WTC11 (cell line): ENCODE measurements around the gene NDUFS4. TPM values are rescaled to one million over a fixed set of nuclear protein-coding genes. Genes with fewer than 3 reads are reported as not detected.

Source experiments
- ATAC-seq: fragments of 200-7000 bp; cut with Tn5 transposase; 2 replicates; pipeline ENCODE4 v1.10.0; 2021; ENCODE audit warnings: mild to moderate bottlenecking, moderate library complexity
- CTCF ChIA-PET: fragments of 300-600 bp; sonication (Branson Sonifier 250); formaldehyde crosslinking; loops from one replicate; lab custom pipeline; 2021; ENCODE audit warnings: antibody characterized with exemption; lab: Charles Lee
- POLR2A ChIA-PET: fragments of 350-600 bp; sonication (Branson Sonifier 250); formaldehyde crosslinking; loops from one replicate; lab custom pipeline; 2021; ENCODE audit warnings: antibody characterized with exemption; lab: Charles Lee
- DNase-seq: peaks from one replicate; pipeline ENCODE4 v3.0.0; 2021; ENCODE audit warnings: low spot score
- H3K27ac Mint-ChIP-seq: 2 replicates; pipeline ENCODE4 v1.8.0; 2021; ENCODE audit warnings: mixed read lengths
- H3K27me3 Mint-ChIP-seq: 2 replicates; pipeline ENCODE4 v1.8.0; 2021; ENCODE audit warnings: low read depth, mild to moderate bottlenecking, moderate library complexity, mixed read lengths
- H3K36me3 Mint-ChIP-seq: 2 replicates; pipeline ENCODE4 v1.8.0; 2021; ENCODE audit warnings: mixed read lengths
- H3K4me1 Mint-ChIP-seq: 2 replicates; pipeline ENCODE4 v1.8.0; 2022; ENCODE audit warnings: mixed read lengths
- H3K4me3 Mint-ChIP-seq: 2 replicates; pipeline ENCODE4 v1.8.0; 2021; ENCODE audit warnings: mild to moderate bottlenecking, moderate library complexity, mixed read lengths
- H3K9me3 Mint-ChIP-seq: 2 replicates; pipeline ENCODE4 v1.8.0; 2021; ENCODE audit warnings: mixed read lengths
- ATF1 ChIP-seq: sonication (generic); formaldehyde crosslinking; IDR thresholded peaks from 2 replicates; pipeline ENCODE4 v1.8.1; 2023; ENCODE audit warnings: mild to moderate bottlenecking, moderate library complexity, missing genetic modification reagents
- ELF4 ChIP-seq: sonication (generic); formaldehyde crosslinking; IDR thresholded peaks from 2 replicates; pipeline ENCODE4 v1.8.1; 2022; ENCODE audit warnings: low read depth, mild to moderate bottlenecking, moderate library complexity, missing genetic modification reagents
- EMX1 ChIP-seq: fragments of 250-450 bp; sonication (Bioruptor Pico); IDR thresholded peaks from 2 replicates; pipeline ENCODE4 v1.8.0; 2021; ENCODE audit warnings: mild to moderate bottlenecking
- ETV6 ChIP-seq: sonication (generic); formaldehyde crosslinking; IDR thresholded peaks from 2 replicates; pipeline ENCODE4 v1.8.1; 2022; ENCODE audit warnings: mild to moderate bottlenecking, missing genetic modification reagents
- FOXK1 ChIP-seq: sonication (generic); formaldehyde crosslinking; IDR thresholded peaks from 2 replicates; pipeline ENCODE4 v1.8.0; 2022; ENCODE audit warnings: mild to moderate bottlenecking, moderate library complexity, missing genetic modification reagents
- FOXP1 ChIP-seq: sonication (generic); formaldehyde crosslinking; IDR thresholded peaks from 2 replicates; pipeline ENCODE4 v1.8.0; 2022; ENCODE audit warnings: missing genetic modification reagents, mild to moderate bottlenecking, moderate library complexity, borderline replicate concordance
- HMGA2 ChIP-seq: fragments of 250-450 bp; sonication (Bioruptor Pico); IDR thresholded peaks from 2 replicates; pipeline ENCODE4 v1.4.0; 2021; ENCODE audit warnings: mild to moderate bottlenecking, moderate library complexity
- IRF2 ChIP-seq: sonication (generic); formaldehyde crosslinking; IDR thresholded peaks from 2 replicates; pipeline ENCODE4 v1.8.0; 2022; ENCODE audit warnings: low read depth, missing genetic modification reagents, borderline replicate concordance
- KAT7 ChIP-seq: sonication (generic); formaldehyde crosslinking; IDR thresholded peaks from 2 replicates; pipeline ENCODE4 v1.8.1; 2023; ENCODE audit warnings: missing genetic modification reagents, mild to moderate bottlenecking, borderline replicate concordance
- MXD4 ChIP-seq: fragments of 250-450 bp; sonication (Bioruptor Pico); IDR thresholded peaks from 2 replicates; pipeline ENCODE4 v1.8.0; 2021; ENCODE audit warnings: mild to moderate bottlenecking, moderate library complexity, borderline replicate concordance
- NFATC4 ChIP-seq: fragments of 250-450 bp; sonication (Bioruptor Pico); IDR thresholded peaks from 2 replicates; pipeline ENCODE4 v1.9.0; 2021; ENCODE audit warnings: mild to moderate bottlenecking
- NFE2L1 ChIP-seq: sonication (generic); formaldehyde crosslinking; IDR thresholded peaks from 2 replicates; pipeline ENCODE4 v1.8.1; 2023; ENCODE audit warnings: missing genetic modification reagents
- NFYB ChIP-seq: sonication (generic); formaldehyde crosslinking; conservative IDR thresholded peaks from 2 replicates; pipeline ENCODE4 v1.8.0; 2022; ENCODE audit warnings: low read depth, missing genetic modification reagents
- NR2C2 ChIP-seq: sonication (generic); formaldehyde crosslinking; IDR thresholded peaks from 2 replicates; pipeline ENCODE4 v1.8.0; 2022; ENCODE audit warnings: mild to moderate bottlenecking, missing genetic modification reagents
- SOX15 ChIP-seq: fragments of 250-450 bp; sonication (Bioruptor Pico); IDR thresholded peaks from 2 replicates; pipeline ENCODE4 v1.9.0; 2021; ENCODE audit warnings: mild to moderate bottlenecking
- SP1 ChIP-seq: sonication (generic); formaldehyde crosslinking; conservative IDR thresholded peaks from 2 replicates; pipeline ENCODE4 v1.8.1; 2022; ENCODE audit warnings: missing genetic modification reagents
- TP53 ChIP-seq: sonication (generic); formaldehyde crosslinking; IDR thresholded peaks from 2 replicates; pipeline ENCODE4 v1.8.1; 2023; ENCODE audit warnings: mild to moderate bottlenecking, missing genetic modification reagents
- USF2 ChIP-seq: sonication (generic); formaldehyde crosslinking; IDR thresholded peaks from 2 replicates; pipeline ENCODE4 v1.8.1; 2023; ENCODE audit warnings: mild to moderate bottlenecking, missing genetic modification reagents, moderate library complexity
- ZMAT4 ChIP-seq: fragments of 250-450 bp; sonication (Bioruptor Pico); IDR thresholded peaks from 2 replicates; pipeline ENCODE4 v1.9.0; 2021; ENCODE audit warnings: mild to moderate bottlenecking
- ZNF121 ChIP-seq: sonication (generic); formaldehyde crosslinking; IDR thresholded peaks from 2 replicates; pipeline ENCODE4 v1.8.0; 2023; ENCODE audit warnings: missing genetic modification reagents
- ZNF219 ChIP-seq: sonication (generic); formaldehyde crosslinking; IDR thresholded peaks from 2 replicates; pipeline ENCODE4 v1.8.0; 2023; ENCODE audit warnings: missing genetic modification reagents, mild to moderate bottlenecking, borderline replicate concordance
- ZNF263 ChIP-seq: sonication (generic); formaldehyde crosslinking; IDR thresholded peaks from 2 replicates; pipeline ENCODE4 v1.8.1; 2022; ENCODE audit warnings: low read depth, mild to moderate bottlenecking, moderate library complexity, missing genetic modification reagents
- ZNF317 ChIP-seq: sonication (generic); formaldehyde crosslinking; IDR thresholded peaks from 2 replicates; pipeline ENCODE4 v1.8.1; 2023; ENCODE audit warnings: low read depth, mild to moderate bottlenecking, moderate library complexity, missing genetic modification reagents, borderline replicate concordance
- total RNA-seq: library from RNA; stranded (reverse); gene quantifications from 3 replicates; pipeline ENCODE4 v1.2.3, GENCODE V29; 2021
- TF ChIP-seq, protein P1 (sequence below): fragments of 250-450 bp; sonication (Bioruptor Pico); conservative IDR thresholded peaks from 2 replicates; pipeline ENCODE4 v1.9.0; 2021; ENCODE audit warnings: mild to moderate bottlenecking

NDUFS4 gene
- total RNA-seq, 1 experiment from 2014 or later: 68.5 TPM

DNA sequence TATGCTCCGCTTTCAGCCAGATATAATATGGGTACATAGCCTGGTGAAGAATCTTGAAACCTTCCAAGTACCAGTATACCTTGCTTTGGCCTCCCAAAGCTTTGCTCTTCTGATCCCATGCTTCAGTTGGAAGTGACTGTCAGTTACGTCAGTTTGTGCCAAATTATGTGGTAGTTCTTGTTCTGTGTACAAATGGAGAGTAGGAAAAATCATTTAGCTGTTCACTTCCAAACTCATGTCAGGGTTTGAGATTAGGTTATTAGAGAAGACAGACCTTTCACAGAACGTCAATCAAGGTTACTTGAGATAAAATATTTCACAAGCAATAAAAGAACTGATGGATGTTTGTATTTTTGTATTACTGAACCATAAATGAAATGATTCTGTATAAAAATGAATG, 117.2 kb downstream of the NDUFS4 start (continued):
- TF ChIP-seq ZNF263: no peak

DNA sequence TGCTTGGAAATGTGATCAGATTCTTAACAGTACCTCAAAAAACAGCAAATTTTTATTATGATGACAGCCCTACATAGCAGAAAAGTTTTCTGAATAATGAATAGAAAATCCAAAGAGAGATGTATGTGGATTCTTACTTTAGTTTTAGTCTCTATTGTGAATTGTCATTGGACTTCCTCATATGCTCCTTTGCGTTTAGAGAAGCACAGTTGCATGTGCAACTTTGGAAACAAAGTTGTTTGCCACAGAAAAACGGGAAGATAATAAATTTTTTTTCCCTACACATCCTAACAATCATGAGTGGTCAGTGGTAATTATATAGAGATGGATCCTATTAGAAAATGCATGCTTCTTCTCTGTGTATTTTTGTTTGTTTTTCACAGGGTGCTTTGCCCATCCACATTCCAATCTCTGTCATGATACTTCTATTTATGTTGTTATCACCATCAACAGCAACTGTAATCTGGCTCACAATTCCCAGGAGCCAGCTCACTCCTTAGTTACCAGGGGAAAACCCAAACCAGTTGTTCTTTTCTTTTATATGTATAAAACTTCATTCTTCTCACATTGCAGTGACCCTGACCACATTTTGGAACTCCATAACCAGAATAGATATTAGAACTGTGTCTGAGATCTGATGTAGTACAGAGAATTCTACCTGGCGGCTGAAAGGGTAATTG, 118.7 kb downstream of the NDUFS4 start:
- no peaks in the 10 kb centered on the region for H3K36me3 Mint-ChIP-seq
- no peaks in the 10 kb centered on the region for H3K27me3 Mint-ChIP-seq
- no peaks in the 10 kb centered on the region for H3K9me3 Mint-ChIP-seq
- DNase-seq (no peak), ATAC-seq (no peak)
- TF ChIP-seq KAT7 (CRISPR knock-in tag) (no peak), SP1 (CRISPR knock-in tag) (no peak), TP53 (CRISPR knock-in tag) (no peak), ATF1 (no peak), EMX1 (CRISPR knock-in tag) (no peak), NFE2L1 (CRISPR knock-in tag) (no peak), NFATC4 (CRISPR knock-in tag) (no peak), FOXK1 (CRISPR knock-in tag) (no peak), SOX15 (CRISPR knock-in tag) (no peak)
- H3K4me3 Mint-ChIP-seq: no peak overlapping the region
- CTCF ChIA-PET: no interaction called here
- peaks cover 8% of the 10 kb centered on the region; the same call in 1 of the 2 replicates for H3K4me1 Mint-ChIP-seq
- POLR2A ChIA-PET: no interaction called here
- H3K27ac Mint-ChIP-seq: no peak overlapping the region

DNA sequence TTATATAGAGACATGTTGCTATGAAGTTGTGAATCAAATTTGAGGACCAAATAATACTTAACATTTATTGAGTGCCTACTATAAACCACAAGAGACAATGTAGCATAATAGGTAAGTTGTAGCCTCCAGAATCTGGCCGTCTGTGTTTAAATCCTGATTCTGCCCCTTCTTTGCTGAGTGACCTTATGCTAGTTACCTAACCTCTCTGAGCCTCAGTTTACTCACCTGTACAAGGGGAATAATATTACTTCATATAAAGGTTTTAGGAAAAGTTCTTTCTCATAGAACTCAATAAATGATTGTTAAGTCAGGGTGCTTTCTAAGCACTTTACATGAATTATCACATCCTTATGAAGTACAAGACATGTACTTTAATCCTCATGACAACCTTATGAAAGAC, 120.6 kb downstream of the NDUFS4 start:
- Mint-ChIP-seq H3K27me3 (no peaks in the 10 kb centered on the region), H3K27ac (no peak overlapping the region), H3K4me1 (peaks cover 8% of the 10 kb centered on the region; the same call in 1 of the 2 replicates), H3K4me3 (no peak overlapping the region), H3K36me3 (peaks cover 8% of the 10 kb centered on the region), H3K9me3 (peaks cover 3% of the 10 kb centered on the region; the same call in 1 of the 2 replicates)
- ChIA-PET POLR2A (no interaction called here), CTCF (no interaction called here)
- no peak for ATAC-seq
- DNase-seq: no peak
- TF ChIP-seq USF2 (no peak), ZNF317 (CRISPR knock-in tag) (no peak), FOXP1 (CRISPR knock-in tag) (no peak), ZNF121 (no peak), IRF2 (CRISPR knock-in tag) (no peak), NFYB (CRISPR knock-in tag) (no peak), SP1 (CRISPR knock-in tag) (no peak)

- POLR2A ChIA-PET: no interaction called here
- Mint-ChIP-seq H3K36me3 (peaks cover 50% of the 10 kb centered on the region), H3K4me3 (no peak overlapping the region), H3K27ac (no peak overlapping the region), H3K9me3 (peaks cover 74% of the 10 kb centered on the region), H3K27me3 (no peaks in the 10 kb centered on the region), H3K4me1 (no peaks in the 10 kb centered on the region)
- CTCF ChIA-PET: no interaction called here
- TF ChIP-seq IRF2 (CRISPR knock-in tag) (no peak), ZNF317 (CRISPR knock-in tag) (no peak), ELF4 (CRISPR knock-in tag) (no peak), HMGA2 (CRISPR knock-in tag) (no peak), NFE2L1 (CRISPR knock-in tag) (no peak)
- DNase-seq (no peak), ATAC-seq (no peak)
These were observed 130.6 kb downstream of the NDUFS4 start for GRCh38 chr5:53691014-53691413.

DNA sequence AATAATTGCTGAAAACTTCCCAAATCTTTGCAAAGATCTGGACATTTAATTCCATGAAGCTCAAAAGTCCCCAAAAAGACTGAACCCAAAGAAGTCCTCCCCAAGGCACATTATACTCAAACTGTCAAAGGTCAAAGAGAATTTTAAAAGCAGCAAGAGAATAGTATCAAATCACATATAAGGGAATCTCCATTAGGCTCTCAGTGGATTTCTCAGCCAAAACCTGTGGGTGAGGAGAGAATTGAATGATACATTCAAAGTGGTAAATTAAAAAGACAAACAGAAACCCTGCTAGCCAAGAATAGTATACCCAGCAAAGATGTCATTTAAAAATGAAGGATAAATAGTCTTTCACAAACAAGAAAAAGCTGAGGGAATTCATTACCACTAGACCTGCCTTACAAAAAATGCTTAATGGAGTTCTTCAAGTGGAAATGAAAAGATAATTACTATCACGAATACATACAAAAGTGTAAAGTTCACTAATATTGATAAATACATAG, 134.1 kb downstream of the NDUFS4 start:
- H3K36me3 Mint-ChIP-seq: peaks cover 34% of the 10 kb centered on the region
- no peak for DNase-seq
- CTCF ChIA-PET: no interaction called here
- H3K9me3 Mint-ChIP-seq: peaks cover 62% of the 10 kb centered on the region
- no peak overlapping the region for H3K27ac Mint-ChIP-seq
- ATAC-seq: no peak
- H3K4me1 Mint-ChIP-seq: no peaks in the 10 kb centered on the region
- POLR2A ChIA-PET: interaction anchor here (0.6 kb wide), 1 partner anchor 573 kb away, joined by 3 read pairs; no protein-coding TSS in a partner anchor
- H3K27me3 Mint-ChIP-seq: no peaks in the 10 kb centered on the region
- no peak overlapping the region for H3K4me3 Mint-ChIP-seq
- TF ChIP-seq, protein P1, sequence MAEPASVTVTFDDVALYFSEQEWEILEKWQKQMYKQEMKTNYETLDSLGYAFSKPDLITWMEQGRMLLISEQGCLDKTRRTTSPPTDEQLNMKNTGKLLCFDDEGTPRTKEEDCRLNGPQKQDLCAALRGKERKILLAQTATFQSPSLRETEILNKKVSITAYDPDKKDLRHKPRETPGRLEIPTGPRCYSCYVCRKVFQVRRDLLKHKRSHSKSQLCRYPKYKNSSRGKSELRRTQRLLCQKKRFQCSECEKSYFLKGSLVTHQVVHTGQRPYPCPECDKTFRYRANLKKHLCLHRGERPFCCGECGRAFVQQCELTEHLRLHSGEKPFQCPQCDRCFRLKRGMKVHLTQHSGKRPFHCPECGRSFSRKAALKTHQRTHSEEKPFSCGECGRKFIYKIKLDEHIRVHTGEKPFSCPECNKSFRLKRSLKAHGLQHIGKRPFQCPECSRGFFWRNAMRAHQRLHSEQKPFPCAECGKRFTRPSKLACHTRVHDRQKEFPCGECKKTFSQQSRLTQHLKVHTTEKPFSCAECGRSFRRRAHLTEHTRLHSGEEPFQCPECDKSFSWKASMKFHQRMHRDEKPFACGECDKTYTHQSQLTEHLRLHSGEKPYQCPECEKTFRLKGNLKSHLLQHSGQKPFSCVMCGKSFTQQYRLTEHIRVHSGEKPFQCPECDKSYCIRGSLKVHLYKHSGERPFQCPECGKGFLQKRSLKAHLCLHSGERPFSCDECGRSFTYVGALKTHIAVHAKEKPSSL (CRISPR knock-in tag): no peak
- TF ChIP-seq ZMAT4 (CRISPR knock-in tag) (no peak), NFE2L1 (CRISPR knock-in tag) (no peak), MXD4 (no peak), KAT7 (CRISPR knock-in tag) (no peak), FOXK1 (CRISPR knock-in tag) (no peak), ZNF219 (no peak), SP1 (CRISPR knock-in tag) (no peak), NR2C2 (CRISPR knock-in tag) (no peak), ETV6 (no peak)
